ENCODE results near the gene ITGA11.

DNA sequence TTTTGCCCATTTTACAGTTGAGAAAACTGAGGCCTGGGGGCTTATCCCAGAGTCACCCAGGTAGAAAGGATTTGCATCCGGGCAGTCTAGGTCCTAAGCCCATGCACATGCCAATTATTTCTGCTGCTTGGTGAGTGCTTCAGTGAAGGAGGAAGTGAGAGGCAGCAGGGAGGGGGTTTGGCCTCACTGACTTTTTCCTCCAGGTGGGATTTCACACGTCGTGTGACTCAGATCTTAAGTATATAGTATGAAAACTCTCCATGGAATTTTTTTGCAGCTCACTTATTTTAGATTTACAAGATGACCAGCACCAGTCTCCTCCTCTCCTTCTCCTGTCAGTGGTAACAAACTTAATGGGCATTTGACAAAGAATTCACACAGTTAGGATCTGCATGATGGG lies 4.6 kb downstream of the ITGA11 start:
- TF ChIP-seq, protein P1, sequence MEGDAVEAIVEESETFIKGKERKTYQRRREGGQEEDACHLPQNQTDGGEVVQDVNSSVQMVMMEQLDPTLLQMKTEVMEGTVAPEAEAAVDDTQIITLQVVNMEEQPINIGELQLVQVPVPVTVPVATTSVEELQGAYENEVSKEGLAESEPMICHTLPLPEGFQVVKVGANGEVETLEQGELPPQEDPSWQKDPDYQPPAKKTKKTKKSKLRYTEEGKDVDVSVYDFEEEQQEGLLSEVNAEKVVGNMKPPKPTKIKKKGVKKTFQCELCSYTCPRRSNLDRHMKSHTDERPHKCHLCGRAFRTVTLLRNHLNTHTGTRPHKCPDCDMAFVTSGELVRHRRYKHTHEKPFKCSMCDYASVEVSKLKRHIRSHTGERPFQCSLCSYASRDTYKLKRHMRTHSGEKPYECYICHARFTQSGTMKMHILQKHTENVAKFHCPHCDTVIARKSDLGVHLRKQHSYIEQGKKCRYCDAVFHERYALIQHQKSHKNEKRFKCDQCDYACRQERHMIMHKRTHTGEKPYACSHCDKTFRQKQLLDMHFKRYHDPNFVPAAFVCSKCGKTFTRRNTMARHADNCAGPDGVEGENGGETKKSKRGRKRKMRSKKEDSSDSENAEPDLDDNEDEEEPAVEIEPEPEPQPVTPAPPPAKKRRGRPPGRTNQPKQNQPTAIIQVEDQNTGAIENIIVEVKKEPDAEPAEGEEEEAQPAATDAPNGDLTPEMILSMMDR (IDR thresholded peaks at IDR 0.05), result no peak
- no peak for TF ChIP-seq POLR2A (IDR thresholded peaks at IDR 0.05)
- TF ChIP-seq POLR2AphosphoS5 (IDR thresholded peaks at IDR 0.05), result no peak

Data from breast epithelium (tissue), 3 donors.